K562 (cell line): Measurements from ENCODE around the gene OR2W3. TPM values are rescaled to one million over a fixed set of nuclear protein-coding genes. Genes with fewer than 3 reads are reported as not detected.
"Not testable (repeated sequence)": the region's sequence is repeated elsewhere in the genome, so short reads cannot be mapped to it uniquely, and the experiment has no call there.

Source experiments
- ATAC-seq: fragments of 200-7000 bp; cut with Tn5 transposase; 3 replicates; pipeline ENCODE4 v1.9.1; 2020; ENCODE audit warnings: moderate library complexity
- BruUV-seq: library from RNA; stranded (reverse); fragments of 400-500 nt; replicated peaks from 2 replicates; lab custom pipeline; 2021; lab: Mats Ljungman, UMichigan
- CTCF ChIA-PET: fragments of 300-600 bp; formaldehyde crosslinking; extraction: SDS; loops from one replicate; lab custom pipeline; 2021; ENCODE audit warnings: low intra/inter-chr PET ratio; lab: Yijun Ruan, JAX
- POLR2A ChIA-PET: fragments of 300-600, 350-650 bp; sonication (Branson Sonifier 250); formaldehyde crosslinking; extraction: SDS; loops from one replicate; lab custom pipeline; 2021; ENCODE audit warnings: antibody characterized with exemption, inconsistent platforms; lab: Yijun Ruan, JAX
- DNase-seq, 4 experiments: peaks; one replicate each; pipeline versions ENCODE4 v3.0.0 to v3.0.0-alpha.2; 2011 to 2018; ENCODE audit warnings: low spot score in 3 of 4, mixed read lengths in 3 of 4; ENCODE audit errors: extremely low read depth in 1 of 4
- FAIRE-seq: peaks from 2 replicates; lab custom pipeline; 2011; peaks lifted over from hg19 to GRCh38; lab: Jason Lieb, UNC
- H2AFZ ChIP-seq: 2 replicates; pipeline ENCODE4 v1.6.0; 2011; ENCODE audit warnings: low read depth, low read length, control low read depth, inconsistent platforms
- H3K27ac ChIP-seq: fragments of 200-600 bp; 3 replicates; pipeline ENCODE4 v1.8.0; 2011; ENCODE audit warnings: low read depth, mild to moderate bottlenecking, control low read depth, inconsistent platforms, low read length, moderate library complexity, mixed read lengths; ENCODE audit errors: extremely low read depth
- H3K27me3 ChIP-seq, 2 experiments: fragments of 300-600 bp in 1 of 2; 2 replicates in 1 of 2; 3 replicates in 1 of 2; pipeline versions ENCODE4 v1.6.0 to v1.8.0; 2011; ENCODE audit warnings: inconsistent platforms in 2 of 2, low read length in 2 of 2, mild to moderate bottlenecking in 1 of 2, mixed read lengths in 1 of 2, moderate library complexity in 1 of 2; ENCODE audit not compliant: control insufficient read depth in 2 of 2, insufficient read depth in 2 of 2
- H3K36me3 ChIP-seq: fragments of 300-600 bp; 3 replicates; pipeline ENCODE4 v1.8.0; 2011; ENCODE audit warnings: mild to moderate bottlenecking, low read length, inconsistent platforms; ENCODE audit not compliant: control insufficient read depth, insufficient read depth
- H3K4me1 ChIP-seq, 2 experiments: fragments of 200-600 bp in 1 of 2; replicated peaks in 1 of 2; 2 replicates in 1 of 2; 3 replicates in 1 of 2; pipeline versions ENCODE4 v1.5.1 to v1.8.0; 2011; ENCODE audit warnings: inconsistent platforms in 2 of 2, low read length in 2 of 2, mild to moderate bottlenecking in 1 of 2, mixed read lengths in 1 of 2, moderate library complexity in 1 of 2; ENCODE audit not compliant: control insufficient read depth in 2 of 2, insufficient read depth in 2 of 2
- H3K4me2 ChIP-seq: 2 replicates; pipeline ENCODE4 v1.6.1; 2011; ENCODE audit warnings: low read length, control low read depth, inconsistent platforms, mixed read lengths; ENCODE audit not compliant: insufficient read depth
- H3K4me3 ChIP-seq: fragments of 200-600 bp; sonication (generic), shearing (Covaris generic); 2 replicates; pipeline ENCODE4 v1.5.1; 2016; ENCODE audit warnings: control low read depth, inconsistent platforms
- H3K79me2 ChIP-seq: fragments of 200-600 bp; 3 replicates; pipeline ENCODE4 v1.8.0; 2011; ENCODE audit warnings: low read length, inconsistent platforms; ENCODE audit not compliant: control insufficient read depth, insufficient read depth
- H3K9ac ChIP-seq, 2 experiments: 2 replicates each; pipeline versions ENCODE4 v1.6.0 to v1.6.1; 2011; ENCODE audit warnings: low read depth in 2 of 2, low read length in 2 of 2, control low read depth in 1 of 2, inconsistent platforms in 1 of 2, mild to moderate bottlenecking in 1 of 2, mixed read lengths in 1 of 2; ENCODE audit not compliant: insufficient read depth in 1 of 2
- H3K9me1 ChIP-seq: one replicate; pipeline ENCODE4 v1.6.0; 2011; ENCODE audit warnings: inconsistent platforms, mild to moderate bottlenecking, low read length, moderate library complexity; ENCODE audit not compliant: control insufficient read depth, insufficient read depth
- H3K9me3 ChIP-seq: replicated peaks from 2 replicates; pipeline ENCODE4 v1.5.1; 2011; ENCODE audit warnings: low read depth, low read length, inconsistent platforms; ENCODE audit not compliant: control insufficient read depth, insufficient read depth
- H4K20me1 ChIP-seq: replicated peaks from 2 replicates; pipeline ENCODE4 v1.6.1; 2011; ENCODE audit warnings: low read length, inconsistent platforms, mixed read lengths; ENCODE audit not compliant: control insufficient read depth, insufficient read depth
- ARID1B ChIP-seq: fragments of 450-650 bp; IDR thresholded peaks from 2 replicates; pipeline ENCODE4 v1.6.1; 2016; ENCODE audit warnings: antibody characterized with exemption, mild to moderate bottlenecking, inconsistent platforms
- CTBP1 ChIP-seq: fragments of 450-650 bp; IDR thresholded peaks from 2 replicates; pipeline ENCODE4 v1.6.1; 2016; ENCODE audit warnings: borderline replicate concordance
- DEAF1 ChIP-seq: fragments of 450-650 bp; formaldehyde crosslinking; IDR thresholded peaks from 2 replicates; pipeline ENCODE4 v1.4.0; 2020; ENCODE audit warnings: mild to moderate bottlenecking, moderate library complexity
- E2F1 ChIP-seq: sonication (generic); formaldehyde crosslinking; IDR thresholded peaks from 2 replicates; pipeline ENCODE4 v1.8.1; 2023; ENCODE audit warnings: mild to moderate bottlenecking, missing genetic modification reagents, moderate library complexity
- ESRRA ChIP-seq: fragments of 450-650 bp; IDR thresholded peaks from 2 replicates; pipeline ENCODE4 v1.6.1; 2014; ENCODE audit warnings: low read depth, mild to moderate bottlenecking, moderate library complexity, borderline replicate concordance
- GABPB2 ChIP-seq: fragments of 250-450 bp; sonication (Bioruptor Pico); conservative IDR thresholded peaks from 2 replicates; pipeline ENCODE4 v1.5.1; 2021; ENCODE audit warnings: mild to moderate bottlenecking
- HDAC2 ChIP-seq: fragments of 450-650 bp; IDR thresholded peaks from 2 replicates; pipeline ENCODE4 v1.6.1; 2016; ENCODE audit warnings: mild to moderate bottlenecking
- HDAC8 ChIP-seq: fragments of 450-650 bp; IDR thresholded peaks from 2 replicates; pipeline ENCODE4 v1.6.1; 2016; ENCODE audit warnings: mild to moderate bottlenecking, missing genetic modification characterization, moderate library complexity, missing compliant biosample characterization
- NBN ChIP-seq: fragments of 450-650 bp; IDR thresholded peaks from 2 replicates; pipeline ENCODE4 v1.6.1; 2016; ENCODE audit warnings: low read depth, mild to moderate bottlenecking
- POLR2G ChIP-seq: fragments of 200-400 bp; formaldehyde crosslinking; IDR thresholded peaks from 2 replicates; pipeline ENCODE4 v1.6.1; 2017; ENCODE audit warnings: low read depth, mild to moderate bottlenecking, antibody characterized with exemption, low read length, moderate library complexity
- RB1 ChIP-seq: fragments of 450-650 bp; IDR thresholded peaks from 2 replicates; pipeline ENCODE4 v1.6.1; 2017; ENCODE audit warnings: low read depth, mild to moderate bottlenecking
- RBM39 ChIP-seq: fragments of 200-400 bp; formaldehyde crosslinking; optimal IDR thresholded peaks from 2 replicates; pipeline ENCODE3; 2018; ENCODE audit warnings: low read depth, low read length
- SMARCA4 ChIP-seq: fragments of 450-650 bp; IDR thresholded peaks from 2 replicates; pipeline ENCODE4 v1.6.1; 2016
- TAF1 ChIP-seq: IDR thresholded peaks from 2 replicates; pipeline ENCODE4 v1.6.1; 2011; ENCODE audit warnings: mild to moderate bottlenecking, low read length, moderate library complexity; ENCODE audit not compliant: insufficient read depth, control insufficient read depth, severe bottlenecking; ENCODE audit errors: extremely low read depth
- XRCC4 ChIP-seq: IDR thresholded peaks from one replicate; pipeline ENCODE4 v1.6.1; 2011; ENCODE audit not compliant: insufficient read depth, insufficient read length; ENCODE audit errors: extremely low read depth
- ZBTB9 ChIP-seq: fragments of 450-650 bp; formaldehyde crosslinking; IDR thresholded peaks from 2 replicates; pipeline ENCODE4 v1.4.0; 2020; ENCODE audit warnings: mild to moderate bottlenecking, moderate library complexity
- ZNF707 ChIP-seq: fragments of 250-450 bp; sonication (Bioruptor Pico); conservative IDR thresholded peaks from 2 replicates; pipeline ENCODE4 v1.8.0; 2022; ENCODE audit warnings: inconsistent platforms, mild to moderate bottlenecking, moderate library complexity
- WGBS: fragments of 100-300 bp; shearing (Covaris generic); methylation state at CpG from one replicate; pipeline ENCODE4 v1.1.6; 2016; ENCODE audit warnings: low coverage, mixed read lengths; ENCODE audit not compliant: insufficient coverage; ENCODE audit errors: missing lambda C conversion rate; 5-methylcytosine and 5-hydroxymethylcytosine counted together
- in situ Hi-C: fragments of 300-500 bp; cut with MboI; formaldehyde crosslinking; loops from 4 replicates; pipeline ENCODE4 v1.15.0; 2018; ENCODE audit warnings: inconsistent platforms, mixed read lengths
- intact Hi-C: fragments of 100-400 bp; cut with micrococcal nuclease; formaldehyde crosslinking; loops from 2 replicates; pipeline ENCODE4 v1.14.2; 2022
- polyA plus RNA-seq, 8 experiments: library from polyadenylated mRNA; depleted of rRNA in 4 of 8; stranded (reverse) in 5 of 8; unstranded in 3 of 8; fragments of >200 nt; fragmentation: Nextera tagmentation in 2 of 8; fragmentation: Illumina TruSeq in 1 of 8; extraction: Ambion mirVana in 2 of 8; extraction: Trizol in 1 of 8; gene quantifications; 2 replicates each; pipeline versions ENCODE4 v1.2.1 to v1.2.3, GENCODE V29; 2011 to 2014; ENCODE audit warnings: inconsistent platforms in 1 of 8, missing spikeins in 1 of 8
- total RNA-seq, 7 experiments: library from RNA; depleted of rRNA in 6 of 7; stranded (reverse); fragments of >200 nt in 6 of 7; fragmentation: Illumina TruSeq in 2 of 7; extraction: Trizol in 2 of 7; gene quantifications; 2 replicates each; pipeline versions ENCODE4 v1.2.1 to v1.2.3, GENCODE V29; 2011 to 2021; ENCODE audit warnings: low replicate concordance in 1 of 7

Gene OR2W3
- total and polyA plus RNA-seq, 9 of the 15 experiments (the other 6 are each of a cell fraction or from before 2014, with no cell fraction given), result 0.67 to 7.6 (median 3.7) TPM

GRCh38 chr1:247936415-247936814 is 41.0 kb downstream of the OR2W3 start (continued):
- TF ChIP-seq ZBTB9 (CRISPR knock-in tag) (no peak), CTBP1 (no peak), GABPB2 (no peak), HDAC8 (tag) (no peak), XRCC4 (no peak), ZNF707 (CRISPR knock-in tag) (no peak), RBM39 (no peak), SMARCA4 (no peak)

- peak overlapping the region; percentile 47 for H3K4me3 ChIP-seq
- BruUV-seq, in situ Hi-C loops, H3K9me1 ChIP-seq, H4K20me1 ChIP-seq, H3K79me2 ChIP-seq, H3K36me3 ChIP-seq, H3K9me3 ChIP-seq, H3K27me3 ChIP-seq, H3K27ac ChIP-seq: not testable (repeated sequence)
- FAIRE-seq (peak; percentile 65), DNase-seq (peak; percentile 89 to 94 (median 91)), ATAC-seq (peak; percentile 100)
- POLR2A ChIA-PET, result interaction anchor here (0.6 kb wide), 1 partner anchor 99 kb away, joined by 3 read pairs; no protein-coding TSS in a partner anchor
- intact Hi-C loops, result loop anchor here (5.0 to 10.0 kb wide), 4 partner anchors 105 to 870 kb away; no protein-coding TSS in a partner anchor
- H3K9ac ChIP-seq, result peak overlapping the region; percentile 32 to 86; a peak in 3 of 4 replicates
- peaks cover 0 to 11% of the 10 kb centered on the region in 2 experiments; a peak in 2 of 5 replicates for H3K4me1 ChIP-seq
- CTCF ChIA-PET, result interaction anchor here (0.6 to 1.0 kb wide), 6 partner anchors 68 to 872 kb away, joined by 3 to 4 read pairs (median 3); no protein-coding TSS in a partner anchor
- WGBS, result 4% methylated on average over 44 of the region's 44 CpGs
- H3K4me2 ChIP-seq, result peak overlapping the region; percentile 78
- peak overlapping the region; percentile 98 for H2AFZ ChIP-seq
- peak; percentile 90 for TF ChIP-seq RB1
- TF ChIP-seq ESRRA, result 0 out of 2 replicates have a peak, but pooled peaks have one; percentile 46
- TF ChIP-seq TAF1, result peak; percentile 40
- TF ChIP-seq NBN, result peak; percentile 65; the same call in 1 of the 2 replicates
- TF ChIP-seq POLR2G, result peak; percentile 91
- 0 out of 2 replicates have a peak, but pooled peaks have one; percentile 9 for TF ChIP-seq ARID1B
- TF ChIP-seq E2F1 (CRISPR knock-in tag), result peak; percentile 30; the same call in 1 of the 2 replicates
- peak; percentile 62; the same call in 1 of the 2 replicates for TF ChIP-seq HDAC2
- TF ChIP-seq DEAF1 (CRISPR knock-in tag), result peak; percentile 83
Observed at GRCh38 chr1:247936965-247937734, 41.8 kb downstream of the OR2W3 start.
